HG03460 (cell line): ENCODE results near the gene FGA.
"Not testable (repeated sequence)": the region's sequence is repeated elsewhere in the genome, so short reads cannot be mapped to it uniquely, and the experiment has no call there.

Source experiments
- ATAC-seq: cut with Tn5 transposase; IDR thresholded peaks from one replicate; pipeline ENCODE4 v1.9.1; 2021; ENCODE audit not compliant: unreplicated experiment

The FGA gene

GRCh38 chr4:154608361-154609252 lies 18.1 kb upstream of the FGA start:
- ATAC-seq: no peak

GRCh38 chr4:154606728-154607723 lies 16.5 kb upstream of the FGA start:
- no peak for ATAC-seq

- ATAC-seq: no peak
Measured at GRCh38 chr4:154604696-154605200, 14.2 kb upstream of the FGA start.

GRCh38 chr4:154603033-154603943 lies 12.7 kb upstream of the FGA start:
- ATAC-seq: no peak

- no peak for ATAC-seq
Measured at GRCh38 chr4:154602404-154603020, 12.0 kb upstream of the FGA start.

GRCh38 chr4:154597798-154598774 lies 7.5 kb upstream of the FGA start:
- ATAC-seq: no peak

- not testable (repeated sequence) for ATAC-seq
Measured at GRCh38 chr4:154597281-154597680, 6.7 kb upstream of the FGA start.

- ATAC-seq: no peak
Measured at GRCh38 chr4:154595807-154596206, 5.3 kb upstream of the FGA start.

GRCh38 chr4:154594343-154594742 lies 3.8 kb upstream of the FGA start:
- not testable (repeated sequence) for ATAC-seq

GRCh38 chr4:154593868-154594267 lies 3.3 kb upstream of the FGA start:
- ATAC-seq: no peak

- ATAC-seq: no peak
Measured at GRCh38 chr4:154591890-154592289, 1.3 kb upstream of the FGA start.

GRCh38 chr4:154589296-154590197 lies 995 bp downstream of the FGA start:
- no peak for ATAC-seq

- ATAC-seq: no peak
Measured at GRCh38 chr4:154588198-154588597, 2.3 kb downstream of the FGA start.

GRCh38 chr4:154586296-154587033 lies 4.1 kb downstream of the FGA start:
- no peak for ATAC-seq

- no peak for ATAC-seq
Measured at GRCh38 chr4:154585369-154586018, 5.0 kb downstream of the FGA start.

- ATAC-seq: no peak
Measured at GRCh38 chr4:154584259-154584658, 6.3 kb downstream of the FGA start.

GRCh38 chr4:154583677-154584076 lies 6.9 kb downstream of the FGA start:
- ATAC-seq: no peak
